Measurements from ENCODE around the gene HTR4.

- TF ChIP-seq CTCF (IDR thresholded peaks at IDR 0.05; ENCODE audit: low read depth, low read length), result no peak
- TF ChIP-seq EZH2phosphoT487 (IDR thresholded peaks at IDR 0.05; ENCODE audit: low read depth), result no peak
Measured at GRCh38 chr5:148446611-148447010, 207.7 kb downstream of the HTR4 start.
